ENCODE measurements around the gene ZC3H10.

- TF ChIP-seq MAX (IDR thresholded peaks at IDR 0.05) (no peak), REST (IDR thresholded peaks at IDR 0.05; ENCODE audit: low read depth) (no peak), EP300 (IDR thresholded peaks at IDR 0.05; ENCODE audit: borderline replicate concordance) (no peak), USF1 (IDR thresholded peaks at IDR 0.05) (no peak), CEBPB (IDR thresholded peaks at IDR 0.05) (no peak), EGR1 (IDR thresholded peaks at IDR 0.05) (no peak), TAF1 (IDR thresholded peaks at IDR 0.05; ENCODE audit: low read depth) (no peak), YY1 (IDR thresholded peaks at IDR 0.05; ENCODE audit: low read depth) (no peak), TEAD4 (IDR thresholded peaks at IDR 0.05) (no peak), ZBTB7A (IDR thresholded peaks at IDR 0.05; ENCODE audit: low read depth) (no peak), NFIC (IDR thresholded peaks at IDR 0.05) (no peak), CREB1 (IDR thresholded peaks at IDR 0.05; ENCODE audit: low read depth) (no peak), FOXM1 (IDR thresholded peaks at IDR 0.05; ENCODE audit: borderline replicate concordance, low read depth) (no peak)
Observed at GRCh38 chr12:56155256-56155845, 37.3 kb downstream of the ZC3H10 start.
